Retinal pigment epithelial cell (primary cell): ENCODE data around the gene MS4A10.
"Not testable (repeated sequence)": the region's sequence is repeated elsewhere in the genome, so short reads cannot be mapped to it uniquely, and the experiment has no call there.

Experiments used
- DNase-seq: peaks from one replicate; pipeline ENCODE4 v3.0.0-alpha.2; 2010; ENCODE audit warnings: low read depth
- H3K4me3 ChIP-seq: 2 replicates; pipeline ENCODE4 v1.5.1; 2011; ENCODE audit warnings: mild to moderate bottlenecking, low read length, control low read depth, moderate library complexity
- CTCF ChIP-seq: conservative IDR thresholded peaks from 2 replicates; pipeline ENCODE4 v1.5.1; 2011; ENCODE audit warnings: low read depth, low read length, control low read depth, inconsistent platforms

Gene MS4A10

GRCh38 chr11:60748225-60748624 lies 36.9 kb upstream of the MS4A10 start:
- no peak for TF ChIP-seq CTCF
- H3K4me3 ChIP-seq, result no peak overlapping the region
- DNase-seq, result no peak

- no peak for TF ChIP-seq CTCF
- H3K4me3 ChIP-seq, result no peak overlapping the region
- DNase-seq, result no peak
These were observed 36.3 kb upstream of the MS4A10 start for GRCh38 chr11:60748821-60749220.

- no peak overlapping the region for H3K4me3 ChIP-seq
- DNase-seq, result no peak
- no peak for TF ChIP-seq CTCF
These were observed 34.2 kb upstream of the MS4A10 start for GRCh38 chr11:60750911-60751310.

GRCh38 chr11:60753309-60753708 lies 31.8 kb upstream of the MS4A10 start:
- TF ChIP-seq CTCF, result no peak
- H3K4me3 ChIP-seq, result no peak overlapping the region
- DNase-seq, result no peak

- DNase-seq, result no peak
- no peak overlapping the region for H3K4me3 ChIP-seq
- TF ChIP-seq CTCF, result no peak
These were observed 30.2 kb upstream of the MS4A10 start for GRCh38 chr11:60754887-60755286.

GRCh38 chr11:60756307-60757032 lies 28.7 kb upstream of the MS4A10 start, which contains the start of gene MS4A15:
Gene MS4A15 (plus strand): TSS chr11:60756867. CDS start chr11:60763734, 6,867 bp downstream.
- DNase-seq, result peak; percentile 9
- no peak within 1 kb of the TSS for H3K4me3 ChIP-seq
- peak; percentile 52 for TF ChIP-seq CTCF

- no peak for DNase-seq
- no peak for TF ChIP-seq CTCF
- no peak overlapping the region for H3K4me3 ChIP-seq
These were observed 27.8 kb upstream of the MS4A10 start for GRCh38 chr11:60757231-60757800.

GRCh38 chr11:60758671-60759070 lies 26.5 kb upstream of the MS4A10 start:
- not testable (repeated sequence) for DNase-seq, H3K4me3 ChIP-seq

- H3K4me3 ChIP-seq, DNase-seq: not testable (repeated sequence)
These were observed 25.5 kb upstream of the MS4A10 start for GRCh38 chr11:60759438-60760225.
